Esophagus squamous epithelium (tissue), 5 donors: ENCODE results near the gene TSPEAR. TPM values are rescaled to one million over a fixed set of nuclear protein-coding genes. Genes with fewer than 3 reads are reported as not detected.
"Not testable (repeated sequence)": the region's sequence is repeated elsewhere in the genome, so short reads cannot be mapped to it uniquely, and the experiment has no call there.

Experiments
- DNase-seq: peaks from one replicate; lab custom pipeline; 2025; lab: John Stamatoyannopoulos, UW
- H3K27ac ChIP-seq, 4 donors: fragments of 200-600 bp; sonication (generic); one replicate each; pipeline ENCODE4 v1.5.1; 2016 to 2019; ENCODE audit warnings: mild to moderate bottlenecking in 1 of 4
- H3K27me3 ChIP-seq, 4 donors: fragments of 200-600 bp; sonication (generic); 1 replicate in 3 of 4; 2 replicates in 1 of 4; pipeline versions ENCODE4 v1.5.1 to v1.6.0; 2017 to 2021; ENCODE audit warnings: antibody characterized with exemption in 1 of 4
- H3K36me3 ChIP-seq, 3 donors: fragments of 200-600 bp; sonication (generic); one replicate each; pipeline ENCODE4 v1.5.1; 2016 to 2019
- H3K4me1 ChIP-seq, 3 donors: fragments of 200-600 bp; sonication (generic); one replicate each; pipeline ENCODE4 v1.5.1; 2017 to 2019
- H3K4me3 ChIP-seq, 4 donors: fragments of 200-600 bp; sonication (generic); 1 replicate in 3 of 4; 2 replicates in 1 of 4; pipeline ENCODE4 v1.5.1; 2016 to 2019; ENCODE audit warnings: mild to moderate bottlenecking in 2 of 4, moderate library complexity in 1 of 4
- H3K9me3 ChIP-seq, 3 donors: fragments of 200-600 bp; sonication (generic); one replicate each; pipeline ENCODE4 v1.5.1; 2016 to 2019
- POLR2A ChIP-seq, 4 donors: fragments of 450-650 bp; IDR thresholded peaks; one replicate each; pipeline ENCODE4 v1.6.1; 2017; ENCODE audit warnings: antibody characterized with exemption in 4 of 4, mild to moderate bottlenecking in 4 of 4, moderate library complexity in 3 of 4
- WGBS, 2 donors: methylation state at CpG; one replicate each; pipeline ENCODE4 v1.1.5; 2018; 5-methylcytosine and 5-hydroxymethylcytosine counted together
- intact Hi-C: fragments of 100-400 bp; cut with DNase I; formaldehyde crosslinking; loops from one replicate; pipeline ENCODE4 v1.15.0; 2022
- total RNA-seq, 4 donors: library from RNA; depleted of rRNA; stranded (reverse); fragments of >200 nt; gene quantifications; one replicate each; pipeline ENCODE4 v1.1.0, GENCODE V29; 2016
- TF ChIP-seq, protein P1 (sequence below), 6 experiments: fragments of 450-650 bp in 4 of 6; fragments of 200-600 bp in 2 of 6; sonication (generic) in 2 of 6; IDR thresholded peaks; one replicate each; pipeline ENCODE4 v1.5.1; 2016 to 2019; ENCODE audit warnings: antibody characterized with exemption in 6 of 6, mild to moderate bottlenecking in 4 of 6, moderate library complexity in 4 of 6
- donor health status: DM: yes; HTN: yes; CAD: no.

Gene TSPEAR
- total RNA-seq, 4 donors from 2014 or later = not detected

DNA sequence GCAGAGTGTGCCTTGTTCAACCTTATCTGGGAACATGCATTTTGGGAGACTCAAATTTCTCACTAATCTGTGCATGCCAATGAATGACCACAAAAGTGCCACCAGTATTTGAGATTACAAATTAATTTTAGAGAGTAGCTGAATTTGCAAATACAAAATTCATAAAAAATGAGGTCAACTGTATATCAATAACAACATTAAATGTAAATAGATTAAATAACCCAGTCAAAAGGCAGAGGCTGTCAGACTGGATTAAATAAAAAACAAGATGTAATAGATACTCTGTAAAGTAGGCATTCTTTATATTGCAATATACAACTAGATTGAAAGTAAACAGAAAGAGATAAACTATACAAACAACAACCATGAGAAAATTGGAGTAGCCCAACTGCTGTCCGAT is 147.3 kb downstream of the TSPEAR start:
- Histone ChIP-seq H3K9me3 (no peaks in the 10 kb centered on the region), H3K36me3 (no peaks in the 10 kb centered on the region), H3K4me1 (no peaks in the 10 kb centered on the region), H3K27me3 (peaks cover 0 to 10% (median 0%) of the 10 kb centered on the region in 4 donors), H3K27ac (no peak overlapping the region), H3K4me3 (no peak overlapping the region)
- TF ChIP-seq POLR2A (IDR thresholded peaks at IDR 0.05) = no peak
- intact Hi-C loops = no loop called here
- DNase-seq = no peak
- 79 to 100% methylated on average over 1 of the region's 1 CpG for WGBS, 2 donors

DNA sequence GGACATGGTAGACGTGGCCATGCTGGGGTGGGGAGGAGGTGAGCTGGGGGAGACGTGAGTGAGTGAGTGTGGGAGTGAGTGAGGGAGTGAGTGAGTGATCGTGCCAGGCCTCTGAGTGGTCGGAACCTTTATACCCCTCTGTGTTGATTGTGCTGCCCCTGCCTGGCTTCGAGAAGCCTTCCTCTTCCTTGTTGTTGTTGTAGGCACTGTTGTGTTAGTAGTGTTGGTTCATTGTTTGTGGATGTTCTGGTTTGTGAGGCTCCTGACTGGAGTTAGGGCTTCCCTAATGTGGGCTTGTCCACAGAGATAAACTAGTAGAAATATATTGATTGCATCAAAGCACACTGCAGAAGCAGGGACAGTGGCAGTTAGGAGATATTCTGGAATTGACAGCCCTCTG is 152.7 kb downstream of the TSPEAR start, which contains the start of gene KRTAP10-3:
Gene KRTAP10-3 (minus strand): TSS at position 101 of the 400 bp plus-strand sequence. CDS start 80 bp downstream, at position 21.
- intact Hi-C loops = no loop called here
- H3K27ac ChIP-seq = no peak within 1 kb of the TSS
- H3K4me3 ChIP-seq = no peak within 1 kb of the TSS
- H3K9me3 ChIP-seq = no peaks in the 10 kb centered on the region
- no peaks in the 10 kb centered on the region for H3K4me1 ChIP-seq
- no peak for DNase-seq
- no peaks in the 10 kb centered on the region for H3K36me3 ChIP-seq
- 69 to 77% methylated on average over 5 of the region's 5 CpGs for WGBS, 2 donors
- peaks cover 0 to 43% (median 0%) of the 10 kb centered on the region in 4 donors for H3K27me3 ChIP-seq
- TF ChIP-seq POLR2A (IDR thresholded peaks at IDR 0.05) = no peak
- TF ChIP-seq, protein P1, sequence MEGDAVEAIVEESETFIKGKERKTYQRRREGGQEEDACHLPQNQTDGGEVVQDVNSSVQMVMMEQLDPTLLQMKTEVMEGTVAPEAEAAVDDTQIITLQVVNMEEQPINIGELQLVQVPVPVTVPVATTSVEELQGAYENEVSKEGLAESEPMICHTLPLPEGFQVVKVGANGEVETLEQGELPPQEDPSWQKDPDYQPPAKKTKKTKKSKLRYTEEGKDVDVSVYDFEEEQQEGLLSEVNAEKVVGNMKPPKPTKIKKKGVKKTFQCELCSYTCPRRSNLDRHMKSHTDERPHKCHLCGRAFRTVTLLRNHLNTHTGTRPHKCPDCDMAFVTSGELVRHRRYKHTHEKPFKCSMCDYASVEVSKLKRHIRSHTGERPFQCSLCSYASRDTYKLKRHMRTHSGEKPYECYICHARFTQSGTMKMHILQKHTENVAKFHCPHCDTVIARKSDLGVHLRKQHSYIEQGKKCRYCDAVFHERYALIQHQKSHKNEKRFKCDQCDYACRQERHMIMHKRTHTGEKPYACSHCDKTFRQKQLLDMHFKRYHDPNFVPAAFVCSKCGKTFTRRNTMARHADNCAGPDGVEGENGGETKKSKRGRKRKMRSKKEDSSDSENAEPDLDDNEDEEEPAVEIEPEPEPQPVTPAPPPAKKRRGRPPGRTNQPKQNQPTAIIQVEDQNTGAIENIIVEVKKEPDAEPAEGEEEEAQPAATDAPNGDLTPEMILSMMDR (IDR thresholded peaks at IDR 0.05) = no peak

DNA sequence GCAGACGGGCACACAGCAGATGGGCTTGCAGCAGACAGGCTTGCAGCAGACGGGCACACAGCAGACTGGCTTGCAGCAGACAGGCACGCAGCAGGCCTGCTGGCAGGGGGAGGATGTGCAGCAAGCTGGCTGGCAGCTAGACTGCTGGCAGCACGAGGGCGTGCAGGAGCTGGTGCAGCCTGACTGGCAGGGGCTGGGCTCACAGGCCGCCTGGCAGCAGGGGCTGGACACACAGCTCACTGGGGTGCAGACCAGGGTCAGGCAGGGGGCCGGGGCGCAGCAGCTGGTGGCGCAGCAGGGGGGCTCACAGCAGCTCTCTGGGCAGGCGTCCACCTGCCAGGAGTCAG is 153.1 kb downstream of the TSPEAR start:
- H3K9me3 ChIP-seq, H3K36me3 ChIP-seq, H3K4me1 ChIP-seq, H3K27ac ChIP-seq, DNase-seq, H3K4me3 ChIP-seq, intact Hi-C loops: not testable (repeated sequence)
- H3K27me3 ChIP-seq = peaks cover 0 to 43% (median 0%) of the 10 kb centered on the region in 4 donors
- 78 to 92% methylated on average over 2 of the region's 10 CpGs for WGBS, 2 donors

DNA sequence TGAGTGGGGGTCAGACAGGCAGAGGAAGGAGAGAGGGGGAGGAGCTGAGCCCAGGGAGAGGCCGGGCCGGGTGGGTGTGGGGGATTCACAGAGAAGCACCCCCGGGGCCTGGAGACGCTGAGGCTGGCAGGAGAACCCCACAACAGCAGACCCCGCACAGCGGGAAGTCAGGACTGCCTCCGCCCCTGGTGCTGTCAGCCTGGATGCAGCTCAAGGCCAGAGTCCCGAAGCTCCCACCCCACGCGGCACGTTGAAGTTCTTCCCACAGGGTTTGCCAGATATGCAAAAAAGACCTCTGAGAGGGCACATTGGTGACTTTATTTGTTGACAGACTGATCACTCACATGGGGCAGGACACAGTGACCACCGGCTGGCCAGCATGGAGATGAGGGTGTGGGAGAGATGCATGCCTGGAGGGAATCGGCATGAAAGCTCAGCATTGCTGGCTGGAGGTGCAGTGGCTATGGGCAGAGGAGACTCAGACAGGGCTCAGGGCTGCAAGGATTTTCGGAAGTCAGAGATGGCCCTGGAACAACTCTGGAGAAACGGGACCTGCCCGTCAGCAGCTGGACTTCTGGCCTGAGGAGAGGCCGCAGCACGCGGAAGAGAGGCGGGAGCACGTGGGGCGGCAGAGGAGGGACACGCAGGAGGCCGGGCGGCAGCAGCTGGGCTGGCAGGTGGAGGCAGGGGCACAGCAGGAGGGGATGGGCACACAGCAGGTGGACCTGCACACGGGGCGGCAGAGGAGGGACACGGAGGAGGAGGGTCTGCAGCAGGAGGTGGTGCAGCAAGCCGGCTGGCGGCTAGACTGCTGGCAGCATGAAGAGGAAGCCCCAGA is 153.7 kb downstream of the TSPEAR start:
- no peaks in the 10 kb centered on the region for H3K4me1 ChIP-seq
- H3K4me3 ChIP-seq = no peak overlapping the region
- peaks cover 0 to 43% (median 0%) of the 10 kb centered on the region in 4 donors for H3K27me3 ChIP-seq
- intact Hi-C loops = no loop called here
- H3K9me3 ChIP-seq = no peaks in the 10 kb centered on the region
- no peak for TF ChIP-seq POLR2A (IDR thresholded peaks at IDR 0.05)
- TF ChIP-seq, protein P1 (IDR thresholded peaks at IDR 0.05) = no peak
- H3K36me3 ChIP-seq = no peaks in the 10 kb centered on the region
- no peak overlapping the region for H3K27ac ChIP-seq
- 60 to 63% methylated on average over 27 to 30 of the region's 30 CpGs for WGBS, 2 donors
- no peak for DNase-seq

DNA sequence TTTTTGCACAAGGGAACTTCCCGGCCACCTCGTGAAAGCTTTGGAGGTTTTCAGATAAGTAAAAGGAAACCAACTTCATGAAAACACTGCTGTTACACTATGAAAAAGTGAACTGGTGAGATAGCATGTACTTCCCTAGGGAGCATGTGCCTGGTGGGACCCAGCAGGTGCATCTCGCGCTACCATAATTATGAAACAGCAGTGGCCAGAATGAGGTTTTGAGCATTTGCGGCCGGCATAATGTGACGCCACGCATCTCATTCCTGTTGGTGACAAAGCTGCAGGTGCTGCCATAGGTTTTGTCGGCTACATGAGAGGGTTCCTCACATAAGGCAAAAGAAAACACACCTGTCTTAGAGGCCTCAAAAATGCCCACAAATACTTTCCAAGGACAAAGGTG is 154.5 kb downstream of the TSPEAR start:
- intact Hi-C loops = no loop called here
- peaks cover 0 to 48% (median 0%) of the 10 kb centered on the region in 4 donors for H3K27me3 ChIP-seq
- H3K4me3 ChIP-seq = no peak overlapping the region
- H3K27ac ChIP-seq = no peak overlapping the region
- no peaks in the 10 kb centered on the region for H3K4me1 ChIP-seq
- TF ChIP-seq POLR2A (IDR thresholded peaks at IDR 0.05) = no peak
- TF ChIP-seq, protein P1 (IDR thresholded peaks at IDR 0.05) = no peak
- WGBS, 2 donors = 80 to 81% methylated on average over 8 to 9 of the region's 9 CpGs
- no peaks in the 10 kb centered on the region for H3K36me3 ChIP-seq
- H3K9me3 ChIP-seq = no peaks in the 10 kb centered on the region
- no peak for DNase-seq

DNA sequence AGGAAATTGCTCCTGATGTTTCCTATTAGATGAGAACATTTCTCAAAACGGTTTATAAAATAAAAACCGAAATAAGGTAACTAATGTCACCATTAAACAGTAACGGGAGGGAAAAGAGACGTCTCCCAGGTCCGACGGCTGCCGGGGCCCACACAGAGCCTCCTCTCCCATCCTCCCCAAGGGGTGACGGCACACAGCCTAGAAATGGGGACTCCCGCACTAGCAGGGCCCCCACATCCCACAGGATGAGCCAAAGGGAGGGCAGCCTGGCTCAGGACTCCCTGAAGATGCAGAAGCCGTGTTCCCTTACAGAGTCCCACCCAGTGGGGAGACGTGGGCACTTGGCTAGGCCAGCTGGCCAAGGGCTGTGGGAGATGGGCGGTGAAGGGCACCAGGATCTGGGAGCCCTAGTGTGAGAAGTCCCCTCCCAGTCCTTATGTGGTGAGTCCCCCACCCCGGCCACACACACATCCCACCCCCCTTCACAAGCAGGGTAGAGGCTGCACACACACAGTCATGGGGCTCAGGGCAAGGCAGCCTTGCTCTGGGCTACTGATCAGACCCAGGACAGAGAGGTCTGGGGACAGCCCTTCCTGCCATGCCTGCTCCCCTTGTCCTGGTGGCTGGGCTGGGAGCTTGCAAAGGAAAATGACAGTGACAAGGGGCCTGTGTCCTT is 156.0 kb downstream of the TSPEAR start:
- Histone ChIP-seq H3K4me3 (no peak overlapping the region), H3K27ac (no peak overlapping the region), H3K27me3 (peaks cover 0 to 58% (median 0%) of the 10 kb centered on the region in 4 donors), H3K4me1 (peaks cover 0 to 14% (median 0%) of the 10 kb centered on the region in 3 donors), H3K36me3 (no peaks in the 10 kb centered on the region), H3K9me3 (no peaks in the 10 kb centered on the region)
- no peak for DNase-seq
- 70 to 75% methylated on average over 10 to 12 of the region's 13 CpGs for WGBS, 2 donors
- no peak for TF ChIP-seq POLR2A (IDR thresholded peaks at IDR 0.05)
- TF ChIP-seq, protein P1 (IDR thresholded peaks at IDR 0.05) = no peak
- intact Hi-C loops = no loop called here
